T47D (cell line): Measurements from ENCODE around the gene FHIT.
"Not testable (repeated sequence)": the region's sequence is repeated elsewhere in the genome, so short reads cannot be mapped to it uniquely, and the experiment has no call there.

Experiments
- DNase-seq, 2 experiments: peaks; one replicate each; pipeline versions ENCODE4 v3.0.0 to v3.0.0-alpha.2; 2011 to 2012; ENCODE audit warnings: low read depth in 1 of 2, low spot score in 1 of 2
- JUND ChIP-seq: IDR thresholded peaks from 2 replicates; pipeline ENCODE4 v1.6.1; 2012; ENCODE audit warnings: low read depth
- in situ Hi-C: cut with HindIII; loops from 2 replicates; pipeline ENCODE4 v1.10.0; 2016; ENCODE audit warnings: low sequenced_read_pairs, low pct_unique_long_range_greater_than_20kb

FHIT gene

GRCh38 chr3:60551455-60552209 is 699.6 kb downstream of the FHIT start:
- in situ Hi-C loops, result no loop called here
- DNase-seq, result no peak
- no peak for TF ChIP-seq JUND

- no peak for DNase-seq
- in situ Hi-C loops, result no loop called here
- TF ChIP-seq JUND, result no peak
Observed at GRCh38 chr3:60549863-60550262, 701.4 kb downstream of the FHIT start.

GRCh38 chr3:60542995-60543394 is 708.3 kb downstream of the FHIT start:
- TF ChIP-seq JUND, result no peak
- DNase-seq, result no peak
- in situ Hi-C loops, result no loop called here

- in situ Hi-C loops, DNase-seq: not testable (repeated sequence)
Observed at GRCh38 chr3:60539394-60539793, 711.9 kb downstream of the FHIT start.

- in situ Hi-C loops, result no loop called here
- peak in 1 of 2 experiments; percentile 4 for DNase-seq
- no peak for TF ChIP-seq JUND
Observed at GRCh38 chr3:60536420-60536819, 714.8 kb downstream of the FHIT start.

- no peak for DNase-seq
- in situ Hi-C loops, result no loop called here
- no peak for TF ChIP-seq JUND
Observed at GRCh38 chr3:60531759-60532158, 719.5 kb downstream of the FHIT start.

- in situ Hi-C loops, result no loop called here
- no peak for DNase-seq
- no peak for TF ChIP-seq JUND
Observed at GRCh38 chr3:60528651-60529050, 722.6 kb downstream of the FHIT start.

GRCh38 chr3:60523536-60523935 is 727.7 kb downstream of the FHIT start:
- TF ChIP-seq JUND, result no peak
- in situ Hi-C loops, result no loop called here
- DNase-seq, result no peak

- in situ Hi-C loops, result no loop called here
- no peak for TF ChIP-seq JUND
- no peak for DNase-seq
Observed at GRCh38 chr3:60517134-60517533, 734.1 kb downstream of the FHIT start.

GRCh38 chr3:60514866-60515265 is 736.4 kb downstream of the FHIT start:
- TF ChIP-seq JUND, result no peak
- in situ Hi-C loops, result no loop called here
- DNase-seq, result no peak

GRCh38 chr3:60514085-60514649 is 737.1 kb downstream of the FHIT start:
- in situ Hi-C loops, result no loop called here
- no peak for DNase-seq
- TF ChIP-seq JUND, result no peak

GRCh38 chr3:60513241-60513640 is 738.0 kb downstream of the FHIT start:
- in situ Hi-C loops, result no loop called here
- DNase-seq, result no peak
- no peak for TF ChIP-seq JUND

GRCh38 chr3:60512506-60512905 is 738.7 kb downstream of the FHIT start:
- in situ Hi-C loops, result no loop called here
- no peak for TF ChIP-seq JUND
- no peak for DNase-seq

GRCh38 chr3:60509471-60509870 is 741.8 kb downstream of the FHIT start:
- no peak for DNase-seq
- TF ChIP-seq JUND, result no peak
- in situ Hi-C loops, result no loop called here
